Subcutaneous adipose tissue (tissue), 4 donors: ENCODE data around the gene SLC9A5. TPM values are rescaled to one million over a fixed set of nuclear protein-coding genes. Genes with fewer than 3 reads are reported as not detected.

Source experiments
- total RNA-seq, 4 donors: library from RNA; depleted of rRNA; stranded (reverse); fragments of >200 nt; gene quantifications; one replicate each; pipeline ENCODE4 v1.1.0, GENCODE V29; 2016
- TF ChIP-seq, protein P1 (sequence below): fragments of 450-650 bp; IDR thresholded peaks from one replicate; pipeline ENCODE4 v1.5.1; 2016; ENCODE audit warnings: low read depth, mild to moderate bottlenecking, control low read depth, antibody characterized with exemption, moderate library complexity

The SLC9A5 gene, protein sequence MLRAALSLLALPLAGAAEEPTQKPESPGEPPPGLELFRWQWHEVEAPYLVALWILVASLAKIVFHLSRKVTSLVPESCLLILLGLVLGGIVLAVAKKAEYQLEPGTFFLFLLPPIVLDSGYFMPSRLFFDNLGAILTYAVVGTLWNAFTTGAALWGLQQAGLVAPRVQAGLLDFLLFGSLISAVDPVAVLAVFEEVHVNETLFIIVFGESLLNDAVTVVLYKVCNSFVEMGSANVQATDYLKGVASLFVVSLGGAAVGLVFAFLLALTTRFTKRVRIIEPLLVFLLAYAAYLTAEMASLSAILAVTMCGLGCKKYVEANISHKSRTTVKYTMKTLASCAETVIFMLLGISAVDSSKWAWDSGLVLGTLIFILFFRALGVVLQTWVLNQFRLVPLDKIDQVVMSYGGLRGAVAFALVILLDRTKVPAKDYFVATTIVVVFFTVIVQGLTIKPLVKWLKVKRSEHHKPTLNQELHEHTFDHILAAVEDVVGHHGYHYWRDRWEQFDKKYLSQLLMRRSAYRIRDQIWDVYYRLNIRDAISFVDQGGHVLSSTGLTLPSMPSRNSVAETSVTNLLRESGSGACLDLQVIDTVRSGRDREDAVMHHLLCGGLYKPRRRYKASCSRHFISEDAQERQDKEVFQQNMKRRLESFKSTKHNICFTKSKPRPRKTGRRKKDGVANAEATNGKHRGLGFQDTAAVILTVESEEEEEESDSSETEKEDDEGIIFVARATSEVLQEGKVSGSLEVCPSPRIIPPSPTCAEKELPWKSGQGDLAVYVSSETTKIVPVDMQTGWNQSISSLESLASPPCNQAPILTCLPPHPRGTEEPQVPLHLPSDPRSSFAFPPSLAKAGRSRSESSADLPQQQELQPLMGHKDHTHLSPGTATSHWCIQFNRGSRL
- 1 to 10 TPM in 3 of 4 donors, not detected in 1; 1.0 to 2.3 (median 1.3) TPM for total RNA-seq

DNA sequence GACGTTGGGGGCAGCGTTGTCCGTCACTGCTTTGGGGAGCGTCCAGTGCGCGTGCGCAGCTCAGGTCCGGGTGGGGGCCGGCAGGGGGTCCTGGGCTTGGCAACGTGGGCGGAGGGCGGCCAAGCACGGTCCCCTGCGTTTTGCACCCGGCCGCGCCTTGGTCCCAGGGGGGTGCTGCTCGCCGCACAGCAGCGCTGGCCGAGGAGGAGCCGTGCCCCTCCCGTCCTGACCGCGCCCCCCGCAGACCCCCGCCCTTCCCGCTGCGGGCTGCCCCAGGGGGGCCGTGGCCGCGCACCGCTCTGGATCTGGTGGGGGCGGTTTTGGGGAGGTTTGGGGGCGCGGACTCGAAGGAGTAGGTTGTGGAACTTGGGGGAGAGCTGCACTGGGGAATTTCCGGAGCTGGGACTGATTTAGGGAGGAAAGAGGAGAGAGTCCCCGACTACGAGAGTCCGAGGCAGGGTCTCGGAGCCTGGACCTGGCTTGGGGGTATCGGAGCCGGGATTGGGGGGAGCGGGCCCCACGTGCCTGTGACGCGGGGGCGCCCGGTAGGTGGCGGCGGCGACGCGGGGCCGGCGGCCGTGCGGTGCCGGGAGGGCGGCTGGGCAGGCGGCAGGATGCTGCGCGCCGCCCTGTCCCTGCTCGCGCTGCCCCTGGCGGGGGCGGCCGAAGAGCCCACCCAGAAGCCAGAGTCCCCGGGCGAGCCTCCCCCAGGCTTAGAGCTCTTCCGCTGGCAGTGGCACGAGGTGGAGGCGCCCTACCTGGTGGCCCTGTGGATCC is at the start of gene SLC9A5:
Gene SLC9A5 (plus strand): TSS at position 579 of the 777 bp plus-strand sequence. CDS start 36 bp downstream, at position 615.
- TF ChIP-seq, protein P1, sequence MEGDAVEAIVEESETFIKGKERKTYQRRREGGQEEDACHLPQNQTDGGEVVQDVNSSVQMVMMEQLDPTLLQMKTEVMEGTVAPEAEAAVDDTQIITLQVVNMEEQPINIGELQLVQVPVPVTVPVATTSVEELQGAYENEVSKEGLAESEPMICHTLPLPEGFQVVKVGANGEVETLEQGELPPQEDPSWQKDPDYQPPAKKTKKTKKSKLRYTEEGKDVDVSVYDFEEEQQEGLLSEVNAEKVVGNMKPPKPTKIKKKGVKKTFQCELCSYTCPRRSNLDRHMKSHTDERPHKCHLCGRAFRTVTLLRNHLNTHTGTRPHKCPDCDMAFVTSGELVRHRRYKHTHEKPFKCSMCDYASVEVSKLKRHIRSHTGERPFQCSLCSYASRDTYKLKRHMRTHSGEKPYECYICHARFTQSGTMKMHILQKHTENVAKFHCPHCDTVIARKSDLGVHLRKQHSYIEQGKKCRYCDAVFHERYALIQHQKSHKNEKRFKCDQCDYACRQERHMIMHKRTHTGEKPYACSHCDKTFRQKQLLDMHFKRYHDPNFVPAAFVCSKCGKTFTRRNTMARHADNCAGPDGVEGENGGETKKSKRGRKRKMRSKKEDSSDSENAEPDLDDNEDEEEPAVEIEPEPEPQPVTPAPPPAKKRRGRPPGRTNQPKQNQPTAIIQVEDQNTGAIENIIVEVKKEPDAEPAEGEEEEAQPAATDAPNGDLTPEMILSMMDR: no peak

DNA sequence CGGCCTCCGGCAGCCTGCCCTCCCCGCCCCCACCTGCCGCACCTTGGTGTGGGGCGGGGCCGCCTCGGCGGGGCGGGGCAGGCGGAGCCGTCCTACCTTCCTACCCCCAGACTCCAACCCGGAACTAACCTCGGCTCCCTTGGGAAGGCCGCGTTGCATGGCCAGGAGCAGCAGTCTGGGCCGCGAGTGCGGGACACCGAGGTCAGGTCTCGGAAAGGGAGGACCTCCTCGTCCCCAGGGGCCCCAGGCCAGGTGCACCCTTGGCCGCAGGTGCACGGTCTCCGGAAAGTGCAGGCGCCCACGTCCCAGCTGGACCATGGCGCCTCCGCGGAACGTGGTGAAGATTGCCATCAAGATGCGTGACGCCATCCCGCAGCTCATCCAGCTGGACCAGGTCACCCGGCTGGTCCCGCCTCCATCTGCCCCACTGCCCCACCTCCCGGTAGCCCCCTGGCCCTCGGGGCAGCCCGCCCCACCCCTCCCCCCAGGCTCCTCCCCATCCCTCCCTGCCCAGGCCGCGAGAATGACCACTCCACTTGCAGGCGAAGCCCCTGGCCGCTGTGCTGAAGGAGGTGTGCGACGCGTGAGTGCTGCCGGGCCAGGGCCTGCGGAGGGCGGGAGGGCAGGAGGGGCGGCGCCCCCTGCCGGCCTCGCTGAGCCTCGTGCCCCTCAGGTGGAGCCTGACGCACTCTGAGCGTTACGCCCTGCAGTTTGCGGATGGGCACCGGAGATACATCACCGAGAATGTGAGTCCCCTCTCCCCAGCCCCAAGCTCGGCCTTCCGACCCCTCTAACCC is 49.6 kb upstream of the SLC9A5 start, which contains the start of gene ELMO3:
Gene ELMO3 (plus strand): TSS at position 121 of the 797 bp plus-strand sequence. CDS start 196 bp downstream, at position 317.
- TF ChIP-seq, protein P1: no peak

DNA sequence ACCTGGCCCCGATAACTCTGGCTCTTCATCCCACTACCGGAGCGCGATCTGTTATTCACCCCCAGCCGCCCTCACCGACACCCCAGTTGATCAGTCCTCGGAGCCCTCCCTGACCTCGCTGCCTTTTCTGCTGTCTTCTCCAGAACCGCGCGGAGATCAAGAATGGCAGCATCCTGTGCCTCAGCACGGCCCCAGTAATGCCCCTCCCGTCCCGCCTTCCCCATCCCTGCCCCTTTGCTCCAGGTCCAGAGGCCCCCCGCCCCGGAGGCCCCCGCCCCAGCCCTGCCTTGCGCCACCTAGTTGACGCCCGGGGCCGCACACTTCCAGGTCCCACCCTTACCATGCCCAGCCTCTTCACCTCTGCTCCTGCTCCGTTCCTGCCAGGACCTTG is 49.0 kb upstream of the SLC9A5 start:
- TF ChIP-seq, protein P1: no peak

DNA sequence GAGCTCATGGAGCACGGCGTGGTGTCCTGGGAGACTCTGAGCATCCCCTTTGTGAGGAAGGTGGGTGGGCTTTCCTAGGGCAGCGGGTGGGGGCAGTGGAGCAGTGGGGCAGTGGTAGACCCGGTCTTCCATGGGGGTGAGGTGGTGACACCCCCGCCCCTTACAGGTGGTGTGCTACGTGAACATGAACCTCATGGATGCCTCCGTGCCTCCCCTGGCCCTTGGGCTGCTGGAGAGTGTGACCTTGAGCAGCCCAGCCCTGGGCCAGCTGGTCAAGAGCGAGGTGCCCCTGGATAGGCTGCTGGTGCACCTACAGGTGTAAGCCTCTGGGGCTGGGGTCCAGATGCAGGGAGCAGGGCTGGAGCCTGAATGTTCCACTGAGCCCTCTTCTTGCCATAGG is 48.3 kb upstream of the SLC9A5 start:
- TF ChIP-seq, protein P1: no peak

DNA sequence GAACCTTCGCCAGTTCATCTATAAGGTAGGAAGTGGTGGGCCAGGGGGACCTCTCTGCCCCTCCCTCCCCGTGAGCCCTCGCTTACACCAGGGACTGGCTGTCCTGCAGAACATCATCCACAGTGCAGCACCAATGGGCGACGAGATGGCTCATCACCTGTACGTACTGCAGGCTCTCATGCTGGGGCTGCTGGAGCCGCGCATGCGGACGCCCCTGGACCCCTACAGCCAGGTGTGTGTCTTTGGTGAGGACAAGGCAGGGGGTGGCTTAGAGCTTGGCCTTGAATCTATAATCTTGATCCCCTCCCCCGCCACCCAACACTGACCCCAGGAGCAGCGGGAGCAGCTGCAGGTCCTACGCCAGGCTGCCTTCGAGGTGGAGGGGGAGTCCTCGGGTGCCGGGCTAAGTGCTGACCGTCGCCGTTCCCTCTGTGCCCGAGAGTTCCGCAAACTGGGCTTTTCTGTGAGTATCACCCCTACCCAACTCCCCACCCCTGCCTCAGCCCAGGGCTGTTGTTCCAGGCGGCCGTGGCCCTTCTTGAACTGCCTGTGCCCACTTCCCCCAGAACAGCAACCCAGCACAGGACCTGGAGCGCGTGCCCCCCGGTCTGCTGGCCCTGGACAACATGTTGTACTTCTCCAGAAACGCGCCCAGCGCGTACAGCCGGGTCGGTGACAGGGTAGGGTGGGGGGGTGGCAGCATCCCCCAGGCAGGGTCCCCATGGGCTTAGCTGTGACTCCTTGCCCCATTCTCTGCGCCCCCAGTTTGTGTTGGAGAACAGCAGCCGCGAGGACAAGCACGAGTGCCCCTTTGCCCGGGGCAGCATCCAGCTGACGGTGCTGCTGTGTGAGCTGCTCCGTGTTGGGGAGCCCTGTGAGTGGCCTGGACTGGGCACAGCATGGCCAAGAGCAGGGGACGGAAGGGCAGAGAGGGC is 47.1 kb upstream of the SLC9A5 start:
- TF ChIP-seq, protein P1: no peak

DNA sequence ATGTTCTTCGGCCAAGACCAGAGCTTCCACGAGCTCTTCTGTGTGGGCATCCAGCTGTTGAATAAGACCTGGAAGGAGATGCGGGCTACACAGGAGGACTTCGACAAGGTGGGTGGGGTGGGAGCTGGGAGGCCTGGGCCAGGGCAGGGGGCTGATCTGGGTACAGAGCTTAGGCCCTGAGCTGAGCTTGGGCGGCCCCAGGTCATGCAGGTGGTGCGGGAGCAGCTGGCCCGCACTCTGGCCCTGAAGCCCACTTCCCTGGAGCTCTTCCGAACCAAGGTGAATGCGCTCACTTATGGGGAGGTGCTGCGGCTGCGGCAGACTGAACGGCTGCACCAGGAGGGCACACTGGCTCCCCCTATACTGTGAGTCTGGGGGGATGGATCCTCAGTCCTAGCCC is 46.4 kb upstream of the SLC9A5 start:
- TF ChIP-seq, protein P1: no peak
